ENCODE results near the gene PCDH11X. TPM values are rescaled to one million over a fixed set of nuclear protein-coding genes. Genes with fewer than 3 reads are reported as not detected.
"Not testable (repeated sequence)": the region's sequence is repeated elsewhere in the genome, so short reads cannot be mapped to it uniquely, and the experiment has no call there.

The PCDH11X gene, protein sequence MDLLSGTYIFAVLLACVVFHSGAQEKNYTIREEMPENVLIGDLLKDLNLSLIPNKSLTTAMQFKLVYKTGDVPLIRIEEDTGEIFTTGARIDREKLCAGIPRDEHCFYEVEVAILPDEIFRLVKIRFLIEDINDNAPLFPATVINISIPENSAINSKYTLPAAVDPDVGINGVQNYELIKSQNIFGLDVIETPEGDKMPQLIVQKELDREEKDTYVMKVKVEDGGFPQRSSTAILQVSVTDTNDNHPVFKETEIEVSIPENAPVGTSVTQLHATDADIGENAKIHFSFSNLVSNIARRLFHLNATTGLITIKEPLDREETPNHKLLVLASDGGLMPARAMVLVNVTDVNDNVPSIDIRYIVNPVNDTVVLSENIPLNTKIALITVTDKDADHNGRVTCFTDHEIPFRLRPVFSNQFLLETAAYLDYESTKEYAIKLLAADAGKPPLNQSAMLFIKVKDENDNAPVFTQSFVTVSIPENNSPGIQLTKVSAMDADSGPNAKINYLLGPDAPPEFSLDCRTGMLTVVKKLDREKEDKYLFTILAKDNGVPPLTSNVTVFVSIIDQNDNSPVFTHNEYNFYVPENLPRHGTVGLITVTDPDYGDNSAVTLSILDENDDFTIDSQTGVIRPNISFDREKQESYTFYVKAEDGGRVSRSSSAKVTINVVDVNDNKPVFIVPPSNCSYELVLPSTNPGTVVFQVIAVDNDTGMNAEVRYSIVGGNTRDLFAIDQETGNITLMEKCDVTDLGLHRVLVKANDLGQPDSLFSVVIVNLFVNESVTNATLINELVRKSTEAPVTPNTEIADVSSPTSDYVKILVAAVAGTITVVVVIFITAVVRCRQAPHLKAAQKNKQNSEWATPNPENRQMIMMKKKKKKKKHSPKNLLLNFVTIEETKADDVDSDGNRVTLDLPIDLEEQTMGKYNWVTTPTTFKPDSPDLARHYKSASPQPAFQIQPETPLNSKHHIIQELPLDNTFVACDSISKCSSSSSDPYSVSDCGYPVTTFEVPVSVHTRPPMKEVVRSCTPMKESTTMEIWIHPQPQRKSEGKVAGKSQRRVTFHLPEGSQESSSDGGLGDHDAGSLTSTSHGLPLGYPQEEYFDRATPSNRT (N-terminal part only)
- total RNA-seq: not detected

DNA sequence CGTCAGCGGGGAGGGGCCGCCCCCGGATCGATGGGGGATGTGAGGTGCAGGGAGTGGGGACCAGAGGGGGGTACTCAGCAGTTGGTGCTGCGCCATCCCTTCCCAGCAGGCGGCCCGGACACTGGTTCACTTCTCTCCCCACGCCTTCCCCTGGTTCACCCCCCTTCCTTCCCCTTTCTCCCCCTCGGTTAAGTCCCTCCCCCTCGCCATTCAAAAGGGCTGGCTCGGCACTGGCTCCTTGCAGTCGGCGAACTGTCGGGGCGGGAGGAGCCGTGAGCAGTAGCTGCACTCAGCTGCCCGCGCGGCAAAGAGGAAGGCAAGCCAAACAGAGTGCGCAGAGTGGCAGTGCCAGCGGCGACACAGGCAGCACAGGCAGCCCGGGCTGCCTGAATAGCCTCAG lies at the start of gene PCDH11X:
Gene PCDH11X (plus strand): TSS at position 241 of the 400 bp plus-strand sequence. CDS start 56,130 bp downstream, outside the sequence.
- H3K9me3 Mint-ChIP-seq; H3K27ac Mint-ChIP-seq; H3K4me3 Mint-ChIP-seq; H3K36me3 Mint-ChIP-seq; H3K27me3 Mint-ChIP-seq; POLR2A ChIA-PET; CTCF ChIA-PET; H3K4me1 Mint-ChIP-seq (ENCODE audit: low read depth); intact Hi-C loops (cut with micrococcal nuclease): not testable (repeated sequence)
- DNase-seq: peak; percentile 17

DNA sequence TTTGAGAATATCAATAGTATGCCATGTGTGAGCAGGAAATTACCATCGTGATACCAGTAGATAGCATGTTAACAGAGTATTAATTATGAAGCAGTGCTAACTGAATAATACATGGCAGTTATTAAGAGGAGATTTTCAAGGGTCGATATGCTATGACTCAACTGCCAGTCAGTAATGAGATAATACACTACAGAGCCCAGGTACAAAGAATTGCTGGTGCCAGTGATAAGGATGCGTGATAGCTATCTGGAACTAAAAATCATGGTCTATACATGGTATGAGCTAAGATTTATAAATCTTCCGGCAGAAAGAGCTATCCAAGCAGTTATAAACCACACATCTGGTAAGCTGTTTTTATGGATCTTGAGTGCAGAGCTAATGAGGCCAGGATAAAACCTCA lies 31.7 kb upstream of the PCDH11X start:
- H3K4me1 Mint-ChIP-seq (ENCODE audit: low read depth); H3K27me3 Mint-ChIP-seq; H3K27ac Mint-ChIP-seq; H3K4me3 Mint-ChIP-seq; DNase-seq; CTCF ChIA-PET; POLR2A ChIA-PET; H3K9me3 Mint-ChIP-seq; intact Hi-C loops (cut with micrococcal nuclease); H3K36me3 Mint-ChIP-seq: not testable (repeated sequence)

DNA sequence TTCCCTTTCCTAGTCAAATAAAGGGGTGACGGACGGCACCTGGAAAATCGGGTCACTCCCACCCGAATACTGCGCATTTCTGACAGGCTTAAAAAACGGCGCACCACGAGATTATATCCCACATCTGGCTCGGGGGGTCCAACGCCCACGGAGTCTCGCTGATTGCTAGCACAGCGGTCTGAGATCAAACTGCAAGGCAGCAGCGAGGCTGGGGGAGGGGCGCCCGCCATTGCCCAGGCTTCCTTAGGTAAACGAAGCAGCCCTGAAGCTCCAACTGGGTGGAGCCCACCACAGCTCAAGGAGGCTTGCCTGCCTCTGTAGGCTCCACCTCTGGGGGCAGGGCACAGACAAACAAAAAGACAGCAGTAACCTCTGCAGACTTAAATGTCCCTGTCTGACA lies 26.2 kb upstream of the PCDH11X start:
- H3K4me3 Mint-ChIP-seq; H3K4me1 Mint-ChIP-seq (ENCODE audit: low read depth); H3K27me3 Mint-ChIP-seq; CTCF ChIA-PET; H3K27ac Mint-ChIP-seq; H3K9me3 Mint-ChIP-seq; H3K36me3 Mint-ChIP-seq; POLR2A ChIA-PET; intact Hi-C loops (cut with micrococcal nuclease); DNase-seq: not testable (repeated sequence)

DNA sequence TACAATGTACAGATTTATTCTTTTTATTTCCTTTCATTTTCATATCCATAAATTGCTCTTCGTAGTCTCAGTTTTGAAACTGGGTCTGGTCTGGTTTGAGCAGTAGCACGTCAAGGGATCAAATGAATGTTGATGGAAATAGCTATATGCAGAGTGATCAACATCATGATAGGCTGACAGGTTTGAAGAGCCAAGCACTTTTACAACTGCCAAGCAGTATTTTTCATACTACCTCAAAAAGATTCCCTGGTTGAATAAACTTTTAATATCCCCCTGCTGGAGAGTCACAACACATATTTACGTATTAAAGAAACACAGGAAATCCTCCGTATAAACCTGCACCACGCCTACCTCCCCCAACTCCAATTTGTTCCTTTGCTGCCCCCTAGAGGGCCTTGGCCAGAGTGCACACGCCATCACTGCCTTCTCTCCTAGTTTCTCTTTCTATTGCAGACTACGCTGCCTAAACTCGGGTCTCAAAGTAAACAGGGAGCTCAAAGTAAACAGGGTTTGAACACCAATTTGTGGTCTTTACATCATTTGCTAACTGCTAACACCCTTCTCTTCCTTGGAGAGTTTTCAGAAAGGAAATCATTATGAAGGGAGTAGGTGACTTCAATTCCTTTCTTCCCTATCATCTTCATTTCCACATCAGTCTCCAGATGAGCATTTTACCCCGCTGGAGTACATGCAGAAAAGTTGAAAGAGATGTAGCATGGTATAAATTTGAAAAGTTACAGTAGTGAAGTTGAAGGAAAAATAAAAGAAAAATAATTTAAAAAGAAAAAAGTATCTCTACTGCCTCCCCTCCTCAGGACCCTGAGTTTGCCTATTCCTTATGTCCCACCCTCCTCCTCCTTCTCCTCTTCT lies 8.3 kb upstream of the PCDH11X start:
- H3K27ac Mint-ChIP-seq; CTCF ChIA-PET; H3K4me3 Mint-ChIP-seq; intact Hi-C loops (cut with micrococcal nuclease); H3K9me3 Mint-ChIP-seq; DNase-seq; H3K27me3 Mint-ChIP-seq; POLR2A ChIA-PET; H3K4me1 Mint-ChIP-seq (ENCODE audit: low read depth); H3K36me3 Mint-ChIP-seq: not testable (repeated sequence)

DNA sequence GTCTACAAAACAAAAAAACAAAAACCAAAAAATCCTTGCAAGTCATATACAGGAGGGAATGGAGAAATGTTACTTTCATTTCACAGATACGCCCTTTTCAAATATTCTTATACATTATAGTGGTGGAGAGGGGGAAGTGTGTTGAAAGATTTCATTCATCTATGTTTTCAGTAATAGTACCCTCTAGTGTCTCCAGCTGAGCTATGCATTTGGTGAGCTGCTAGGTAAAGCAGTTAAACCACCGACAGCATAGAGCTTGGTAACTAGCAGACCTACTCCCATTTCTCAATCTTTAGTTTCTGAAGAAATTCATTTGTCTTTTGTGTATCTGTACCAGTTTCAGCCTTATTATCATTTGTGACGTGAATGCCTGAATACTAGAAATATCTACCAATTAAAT lies 5.2 kb upstream of the PCDH11X start:
- H3K4me1 Mint-ChIP-seq (ENCODE audit: low read depth); H3K36me3 Mint-ChIP-seq; H3K27me3 Mint-ChIP-seq; CTCF ChIA-PET; POLR2A ChIA-PET; DNase-seq; H3K4me3 Mint-ChIP-seq; H3K9me3 Mint-ChIP-seq; intact Hi-C loops (cut with micrococcal nuclease); H3K27ac Mint-ChIP-seq: not testable (repeated sequence)

DNA sequence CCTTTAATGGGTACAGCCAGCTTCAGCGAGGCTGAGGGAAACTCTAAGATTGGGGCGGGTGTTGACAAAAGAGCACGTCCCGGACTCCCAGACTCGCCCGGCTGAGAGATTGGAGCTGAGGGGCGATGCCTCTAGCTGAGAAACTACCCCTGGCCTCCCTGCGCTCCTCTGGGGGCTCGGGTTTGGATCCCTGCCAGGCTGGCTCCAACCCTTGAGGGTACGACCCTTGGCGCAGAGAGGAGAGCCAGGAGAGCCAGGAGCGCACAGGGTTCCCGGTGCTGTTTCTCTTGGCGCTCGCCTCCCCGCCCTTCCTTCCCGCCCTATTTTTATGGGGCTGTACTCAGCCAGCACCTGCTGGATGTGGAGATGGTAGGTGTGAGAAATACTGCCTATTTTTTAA lies 833 bp downstream of the PCDH11X start:
- DNase-seq; H3K27me3 Mint-ChIP-seq; CTCF ChIA-PET; H3K4me3 Mint-ChIP-seq; intact Hi-C loops (cut with micrococcal nuclease); H3K36me3 Mint-ChIP-seq; H3K27ac Mint-ChIP-seq; H3K9me3 Mint-ChIP-seq; H3K4me1 Mint-ChIP-seq (ENCODE audit: low read depth); POLR2A ChIA-PET: not testable (repeated sequence)

DNA sequence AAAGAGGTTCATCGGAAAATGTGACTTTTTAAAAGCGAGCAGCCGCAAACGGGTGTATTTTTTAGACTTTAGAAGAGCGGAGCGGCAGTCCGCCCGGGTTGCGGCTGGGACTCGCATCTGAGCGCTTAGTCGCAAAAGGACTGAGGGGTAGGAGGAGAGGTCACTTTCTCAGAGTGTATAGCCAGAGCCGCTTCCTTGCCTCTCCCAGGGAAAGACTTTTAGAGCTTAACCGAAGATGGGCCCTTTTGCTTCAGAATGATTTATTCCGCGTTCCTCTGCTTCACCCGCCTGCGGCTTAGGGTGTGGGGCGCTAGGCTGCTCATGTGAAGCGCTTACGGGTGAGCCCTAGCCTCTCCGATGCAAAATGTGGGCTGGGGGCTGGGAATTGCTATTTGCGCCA lies 1.5 kb downstream of the PCDH11X start:
- CTCF ChIA-PET; H3K36me3 Mint-ChIP-seq; H3K27ac Mint-ChIP-seq; intact Hi-C loops (cut with micrococcal nuclease); H3K4me1 Mint-ChIP-seq (ENCODE audit: low read depth); H3K27me3 Mint-ChIP-seq; POLR2A ChIA-PET; DNase-seq; H3K9me3 Mint-ChIP-seq; H3K4me3 Mint-ChIP-seq: not testable (repeated sequence)

DNA sequence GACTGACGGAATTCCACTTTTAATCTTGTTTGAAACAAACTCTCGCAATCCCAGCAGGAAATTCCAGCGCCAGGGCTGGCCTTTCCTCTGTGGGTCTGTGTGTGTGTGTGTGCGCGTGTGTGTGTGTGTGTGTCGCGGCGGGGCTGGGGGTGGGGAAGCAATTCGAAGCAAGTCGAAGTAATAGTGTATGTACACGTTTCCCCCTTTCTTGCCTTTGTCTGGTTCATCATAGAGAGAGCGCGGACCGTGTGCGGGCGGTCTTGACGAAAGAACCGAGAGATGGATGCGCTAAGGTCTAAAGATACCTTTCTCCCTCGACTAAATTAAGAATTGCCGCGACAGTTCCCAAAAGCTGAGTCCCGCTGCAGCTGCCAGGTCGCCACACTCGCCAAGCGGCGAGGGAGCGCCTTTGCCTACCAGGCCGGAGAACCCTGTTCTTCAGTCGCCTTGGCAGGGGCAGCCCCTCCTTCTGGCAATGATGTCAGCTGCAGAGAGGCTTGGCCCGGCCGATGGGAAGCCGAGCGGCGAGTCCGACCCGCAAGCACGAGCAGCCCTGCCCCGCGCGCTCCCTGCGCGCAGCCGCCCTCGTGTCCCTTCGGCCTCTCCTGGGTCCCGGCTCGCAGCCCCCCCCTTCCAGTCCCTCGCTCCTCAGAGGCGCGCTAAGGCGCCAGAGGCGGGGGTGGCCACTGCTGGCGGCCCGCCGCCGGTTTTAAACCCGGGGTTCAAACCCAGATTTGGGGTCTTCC lies 2.6 kb downstream of the PCDH11X start:
- POLR2A ChIA-PET; H3K9me3 Mint-ChIP-seq; H3K36me3 Mint-ChIP-seq; H3K4me1 Mint-ChIP-seq (ENCODE audit: low read depth); CTCF ChIA-PET; H3K27me3 Mint-ChIP-seq; intact Hi-C loops (cut with micrococcal nuclease); DNase-seq; H3K27ac Mint-ChIP-seq; H3K4me3 Mint-ChIP-seq: not testable (repeated sequence)

DNA sequence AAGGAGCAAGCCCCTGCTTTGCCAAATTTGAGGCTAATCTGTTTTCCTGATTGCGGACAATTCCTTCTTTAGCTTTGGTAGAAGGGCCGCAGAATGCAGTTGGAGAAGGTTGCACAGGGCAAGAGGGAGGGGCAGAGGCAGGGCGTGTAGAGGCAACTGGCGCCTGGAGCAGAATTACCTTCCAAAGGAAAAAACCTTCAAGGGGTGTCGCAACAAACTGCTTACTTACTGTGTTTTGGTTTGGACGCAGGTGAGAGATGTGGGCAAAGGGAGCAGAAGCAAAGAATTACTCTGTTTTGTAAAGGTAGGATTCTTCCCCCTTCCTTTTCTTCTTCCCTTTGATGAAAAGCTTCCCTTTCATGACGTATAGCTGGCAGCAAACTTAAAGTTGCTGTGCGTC lies 3.6 kb downstream of the PCDH11X start:
- CTCF ChIA-PET; POLR2A ChIA-PET; H3K9me3 Mint-ChIP-seq; H3K4me3 Mint-ChIP-seq; intact Hi-C loops (cut with micrococcal nuclease); DNase-seq; H3K4me1 Mint-ChIP-seq (ENCODE audit: low read depth); H3K36me3 Mint-ChIP-seq; H3K27me3 Mint-ChIP-seq; H3K27ac Mint-ChIP-seq: not testable (repeated sequence)

DNA sequence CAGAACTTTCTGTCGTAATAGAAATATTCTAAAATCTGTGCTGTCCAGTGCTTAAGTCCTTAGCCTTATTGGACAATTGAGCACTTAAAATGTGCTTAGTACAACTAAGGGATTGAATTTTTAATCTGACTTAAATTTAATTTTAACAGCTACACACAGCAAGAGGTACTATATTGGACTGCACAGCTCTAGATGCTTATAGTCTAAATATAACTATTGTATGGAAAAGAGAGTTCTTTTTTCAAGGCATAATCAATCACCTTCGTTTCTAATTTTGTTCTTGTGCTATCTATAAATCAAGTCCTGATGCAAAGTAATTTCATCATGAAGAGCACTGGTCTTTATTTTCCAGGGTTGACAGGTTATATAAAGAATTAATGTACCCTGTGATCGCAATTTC lies 38.4 kb downstream of the PCDH11X start:
- intact Hi-C loops (cut with micrococcal nuclease); H3K9me3 Mint-ChIP-seq; H3K36me3 Mint-ChIP-seq: not testable (repeated sequence)

DNA sequence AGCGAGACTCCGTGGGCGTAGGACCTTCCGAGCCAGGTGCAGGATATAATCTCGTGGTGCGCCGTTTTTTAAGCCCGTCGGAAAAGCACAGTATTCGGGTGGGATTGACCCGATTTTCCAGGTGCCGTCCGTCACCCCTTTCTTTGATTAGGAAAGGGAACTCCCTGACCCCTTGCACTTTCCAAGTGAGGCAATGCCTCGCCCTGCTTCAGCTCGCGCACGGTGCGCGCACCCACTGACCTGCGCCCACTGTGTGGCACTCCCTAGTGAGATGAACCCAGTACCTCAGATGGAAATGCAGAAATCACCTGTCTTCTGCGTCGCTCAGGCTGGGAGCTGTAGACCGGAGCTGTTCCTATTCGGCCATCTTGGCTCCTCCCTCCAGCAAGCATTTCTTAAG lies 46.1 kb downstream of the PCDH11X start:
- H3K27ac Mint-ChIP-seq; H3K36me3 Mint-ChIP-seq; H3K9me3 Mint-ChIP-seq; intact Hi-C loops (cut with micrococcal nuclease); H3K4me3 Mint-ChIP-seq; H3K27me3 Mint-ChIP-seq; H3K4me1 Mint-ChIP-seq (ENCODE audit: low read depth); DNase-seq; CTCF ChIA-PET; POLR2A ChIA-PET: not testable (repeated sequence)

More for the DNA sequence above, 38.4 kb downstream of the PCDH11X start:
- CTCF ChIA-PET; H3K4me1 Mint-ChIP-seq (ENCODE audit: low read depth); H3K27me3 Mint-ChIP-seq; H3K4me3 Mint-ChIP-seq; POLR2A ChIA-PET; DNase-seq; H3K27ac Mint-ChIP-seq: not testable (repeated sequence)
